Endothelial cell of umbilical vein (primary cell): ENCODE measurements around the gene LNPEP. TPM values are rescaled to one million over a fixed set of nuclear protein-coding genes. Genes with fewer than 3 reads are reported as not detected.
A peak's percentile ranks its signal among the peaks of the same experiment; 100 is the strongest.

Experiments
- BruUV-seq: library from RNA; stranded (reverse); fragments of 400-500 nt; replicated peaks from 2 replicates; lab custom pipeline; 2021; lab: Mats Ljungman, UMichigan
- CTCF ChIA-PET: fragments of 300-600, 350-600 bp; sonication (Branson Sonifier 250); formaldehyde crosslinking; loops from one replicate; lab custom pipeline; 2021; ENCODE audit warnings: antibody characterized with exemption, inconsistent platforms; lab: Charles Lee
- POLR2A ChIA-PET: fragments of 300-600, 350-600 bp; sonication (Branson Sonifier 250); formaldehyde crosslinking; loops from one replicate; lab custom pipeline; 2021; ENCODE audit warnings: antibody characterized with exemption, inconsistent platforms; lab: Charles Lee
- DNase-seq: peaks from one replicate; pipeline ENCODE4 v3.0.0-alpha.2; 2011; ENCODE audit warnings: low read depth, low spot score
- FAIRE-seq: peaks from 2 replicates; lab custom pipeline; 2011; peaks lifted over from hg19 to GRCh38; lab: Jason Lieb, UNC
- H2AFZ ChIP-seq: 2 replicates; pipeline ENCODE4 v1.6.0; 2012; ENCODE audit warnings: low read depth, low read length, control low read depth, inconsistent platforms
- H3K27ac ChIP-seq: 2 replicates; pipeline ENCODE4 v1.5.1; 2011; ENCODE audit warnings: low read depth, mild to moderate bottlenecking, control low read depth, low read length, moderate library complexity; ENCODE audit not compliant: insufficient read depth
- H3K27me3 ChIP-seq, 2 experiments: 2 replicates each; pipeline versions ENCODE4 v1.6.0 to v1.6.1; 2011; ENCODE audit warnings: low read length in 2 of 2, mixed read lengths in 1 of 2; ENCODE audit not compliant: control insufficient read depth in 2 of 2, insufficient read depth in 2 of 2
- H3K36me3 ChIP-seq, 2 experiments: 2 replicates in 1 of 2; 3 replicates in 1 of 2; pipeline ENCODE4 v1.5.1; 2011; ENCODE audit warnings: low read length in 2 of 2, mild to moderate bottlenecking in 1 of 2, moderate library complexity in 1 of 2; ENCODE audit not compliant: control insufficient read depth in 2 of 2, insufficient read depth in 2 of 2; ENCODE audit errors: extremely low read depth in 1 of 2
- H3K4me1 ChIP-seq: 3 replicates; pipeline ENCODE4 v1.5.1; 2011; ENCODE audit warnings: mild to moderate bottlenecking, low read length; ENCODE audit not compliant: control insufficient read depth, insufficient read depth; ENCODE audit errors: extremely low read depth
- H3K4me2 ChIP-seq: 2 replicates; pipeline ENCODE4 v1.6.1; 2011; ENCODE audit warnings: low read length, control low read depth, mixed read lengths; ENCODE audit not compliant: insufficient read depth
- H3K4me3 ChIP-seq, 3 experiments: fragments of 200-600 bp in 1 of 3; sonication (generic), shearing (Covaris generic) in 1 of 3; replicated peaks in 1 of 3; 2 replicates each; pipeline ENCODE4 v1.5.1; 2011 to 2016; ENCODE audit warnings: control low read depth in 3 of 3, low read length in 3 of 3, mild to moderate bottlenecking in 2 of 3, inconsistent platforms in 1 of 3, low read depth in 1 of 3, moderate library complexity in 1 of 3; ENCODE audit not compliant: insufficient read depth in 1 of 3
- H3K79me2 ChIP-seq: 2 replicates; pipeline ENCODE4 v1.6.0; 2012; ENCODE audit warnings: low read length, inconsistent platforms; ENCODE audit not compliant: control insufficient read depth, insufficient read depth
- H3K9ac ChIP-seq: replicated peaks from 2 replicates; pipeline ENCODE3; 2011; ENCODE audit warnings: low read length, control low read depth; ENCODE audit not compliant: insufficient read depth; ENCODE audit errors: extremely low read depth
- H3K9me1 ChIP-seq: replicated peaks from 3 replicates; pipeline ENCODE4 v1.6.0; 2011; ENCODE audit warnings: mild to moderate bottlenecking, low read length; ENCODE audit not compliant: control insufficient read depth, insufficient read depth; ENCODE audit errors: extremely low read depth
- H3K9me3 ChIP-seq: replicated peaks from 2 replicates; pipeline ENCODE4 v1.5.1; 2012; ENCODE audit warnings: low read length, inconsistent platforms; ENCODE audit not compliant: control insufficient read depth, insufficient read depth
- H4K20me1 ChIP-seq: replicated peaks from 2 replicates; pipeline ENCODE3; 2011; ENCODE audit warnings: mild to moderate bottlenecking, low read length; ENCODE audit not compliant: control insufficient read depth, insufficient read depth; ENCODE audit errors: extremely low read depth
- EZH2 ChIP-seq: IDR thresholded peaks from 2 replicates; pipeline ENCODE4 v1.6.1; 2012; ENCODE audit warnings: borderline replicate concordance, low read depth, mild to moderate bottlenecking, moderate library complexity, low read length, inconsistent platforms; ENCODE audit not compliant: severe bottlenecking
- MYC ChIP-seq: IDR thresholded peaks from one replicate; pipeline ENCODE4 v1.6.1; 2011; ENCODE audit warnings: mild to moderate bottlenecking, low read depth, low read length
- dilution Hi-C: fragments of 300-500 bp; cut with MboI; formaldehyde crosslinking; loops from one replicate; pipeline ENCODE4 v1.15.0; 2019; ENCODE audit warnings: low sequenced_read_pairs; ENCODE audit not compliant: extremely low pct_ligation_motif_present
- intact Hi-C: fragments of 100-400 bp; cut with micrococcal nuclease; formaldehyde crosslinking; loops from one replicate; pipeline ENCODE4 v1.10.0; 2022
- polyA plus RNA-seq, 4 experiments: library from polyadenylated mRNA; depleted of rRNA in 3 of 4; stranded (reverse) in 3 of 4; unstranded in 1 of 4; fragments of >200 nt; gene quantifications; 2 replicates each; pipeline versions ENCODE4 v1.2.1 to v1.2.3, GENCODE V29; 2011 to 2012; ENCODE audit warnings: missing spikeins in 1 of 4
- total RNA-seq: library from RNA; stranded (reverse); gene quantifications from 2 replicates; pipeline ENCODE4 v1.2.3, GENCODE V29; 2021
- TF ChIP-seq, protein P1 (sequence below), 2 donors: IDR thresholded peaks; 1 replicate in 1 of 2; 2 replicates in 1 of 2; pipeline ENCODE4 v1.5.1; 2011; ENCODE audit warnings: low read length in 2 of 2, mild to moderate bottlenecking in 2 of 2, moderate library complexity in 2 of 2, control low read depth in 1 of 2, inconsistent platforms in 1 of 2, low read depth in 1 of 2; ENCODE audit not compliant: insufficient read depth in 1 of 2; ENCODE audit errors: extremely low read depth in 1 of 2
- TF ChIP-seq, protein P2 (sequence below): IDR thresholded peaks from 2 replicates; pipeline ENCODE4 v1.6.1; 2011; ENCODE audit not compliant: insufficient read depth, insufficient read length

Gene LNPEP
- total and polyA plus RNA-seq, 2 donors (not counting 3 experiments of a cell fraction or from before 2014, with no cell fraction given) = 7.0 to 23.5 TPM

DNA sequence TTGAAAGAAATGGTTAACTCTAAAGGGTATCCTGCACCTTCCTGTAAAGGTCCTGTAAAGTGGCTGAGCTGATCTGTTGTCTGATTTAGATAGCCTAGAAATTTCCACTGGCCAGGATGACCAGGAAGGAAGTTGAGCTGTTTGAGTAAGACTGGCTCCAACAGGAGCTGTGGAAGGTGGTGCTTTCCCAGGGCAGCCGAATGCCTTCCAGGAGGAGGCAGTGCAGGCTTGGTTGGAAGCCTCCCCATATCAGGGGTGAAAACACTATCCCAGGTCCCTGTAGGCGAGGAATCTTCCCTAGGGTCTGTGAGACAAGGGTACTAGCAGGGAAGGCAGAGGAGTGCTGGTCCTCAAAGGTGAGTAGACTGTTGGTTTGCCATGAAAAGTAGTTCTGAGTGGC, 108.2 kb downstream of the LNPEP start:
- BruUV-seq = no TSS peak
- Histone ChIP-seq H2AFZ (no peak overlapping the region), H3K36me3 (no peaks in the 10 kb centered on the region), H3K27ac (no peak overlapping the region), H3K9me1 (no peaks in the 10 kb centered on the region), H3K4me2 (no peak overlapping the region), H3K4me3 (no peak overlapping the region), H4K20me1 (no peaks in the 10 kb centered on the region), H3K9ac (no peak overlapping the region), H3K27me3 (peaks cover 2 to 15% of the 10 kb centered on the region in 2 experiments), H3K79me2 (no peaks in the 10 kb centered on the region), H3K4me1 (peaks cover 5% of the 10 kb centered on the region), H3K9me3 (no peaks in the 10 kb centered on the region)
- intact Hi-C loops = loop anchor here (1.0 kb wide), 2 partner anchors 98 to 119 kb away; partner anchors contain the start of gene LIX1
- dilution Hi-C loops = no loop called here
- ChIA-PET POLR2A (no interaction called here), CTCF (interaction anchor here (0.7 to 4.7 kb wide), 10 partner anchors 10 to 292 kb away, joined by 3 to 38 read pairs (median 5); partner anchors contain the start of gene LIX1)
- peak; percentile 91 for FAIRE-seq
- DNase-seq = peak; percentile 66
- TF ChIP-seq, protein P1, sequence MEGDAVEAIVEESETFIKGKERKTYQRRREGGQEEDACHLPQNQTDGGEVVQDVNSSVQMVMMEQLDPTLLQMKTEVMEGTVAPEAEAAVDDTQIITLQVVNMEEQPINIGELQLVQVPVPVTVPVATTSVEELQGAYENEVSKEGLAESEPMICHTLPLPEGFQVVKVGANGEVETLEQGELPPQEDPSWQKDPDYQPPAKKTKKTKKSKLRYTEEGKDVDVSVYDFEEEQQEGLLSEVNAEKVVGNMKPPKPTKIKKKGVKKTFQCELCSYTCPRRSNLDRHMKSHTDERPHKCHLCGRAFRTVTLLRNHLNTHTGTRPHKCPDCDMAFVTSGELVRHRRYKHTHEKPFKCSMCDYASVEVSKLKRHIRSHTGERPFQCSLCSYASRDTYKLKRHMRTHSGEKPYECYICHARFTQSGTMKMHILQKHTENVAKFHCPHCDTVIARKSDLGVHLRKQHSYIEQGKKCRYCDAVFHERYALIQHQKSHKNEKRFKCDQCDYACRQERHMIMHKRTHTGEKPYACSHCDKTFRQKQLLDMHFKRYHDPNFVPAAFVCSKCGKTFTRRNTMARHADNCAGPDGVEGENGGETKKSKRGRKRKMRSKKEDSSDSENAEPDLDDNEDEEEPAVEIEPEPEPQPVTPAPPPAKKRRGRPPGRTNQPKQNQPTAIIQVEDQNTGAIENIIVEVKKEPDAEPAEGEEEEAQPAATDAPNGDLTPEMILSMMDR (IDR thresholded peaks at IDR 0.05; ENCODE audit: extremely low read depth in 1 of 2, insufficient read depth in 1 of 2, low read depth in 1 of 2, low read length in 2 of 2) = peak; percentile 28 to 55
- TF ChIP-seq MYC = no peak
- TF ChIP-seq, protein P2, sequence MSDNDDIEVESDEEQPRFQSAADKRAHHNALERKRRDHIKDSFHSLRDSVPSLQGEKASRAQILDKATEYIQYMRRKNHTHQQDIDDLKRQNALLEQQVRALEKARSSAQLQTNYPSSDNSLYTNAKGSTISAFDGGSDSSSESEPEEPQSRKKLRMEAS = no peak
- no peak for TF ChIP-seq EZH2
